Keratinocyte (primary cell): ENCODE data around the gene CCDC38. TPM values are rescaled to one million over a fixed set of nuclear protein-coding genes. Genes with fewer than 3 reads are reported as not detected.

Experiments used
- DNase-seq: peaks from one replicate; pipeline ENCODE4 v3.0.0-alpha.2; 2011; ENCODE audit warnings: low read depth, missing footprints, low spot score
- FAIRE-seq: peaks from 2 replicates; lab custom pipeline; 2011; peaks lifted over from hg19 to GRCh38; lab: Jason Lieb, UNC
- H2AFZ ChIP-seq: 2 replicates; pipeline ENCODE4 v1.6.0; 2012; ENCODE audit warnings: low read length, control low read depth, inconsistent platforms; ENCODE audit not compliant: control insufficient read depth
- H3K27ac ChIP-seq: 2 replicates; pipeline ENCODE4 v1.5.1; 2011; ENCODE audit warnings: low read length; ENCODE audit not compliant: control insufficient read depth, insufficient read depth
- H3K27me3 ChIP-seq: 3 replicates; pipeline ENCODE4 v1.6.0; 2011; ENCODE audit warnings: low read length; ENCODE audit not compliant: control insufficient read depth, insufficient read depth; ENCODE audit errors: extremely low read depth
- H3K36me3 ChIP-seq, 2 experiments: 2 replicates in 1 of 2; 3 replicates in 1 of 2; pipeline ENCODE4 v1.5.1; 2011; ENCODE audit warnings: low read length in 2 of 2, mild to moderate bottlenecking in 1 of 2; ENCODE audit not compliant: control insufficient read depth in 2 of 2, insufficient read depth in 2 of 2; ENCODE audit errors: extremely low read depth in 1 of 2
- H3K4me1 ChIP-seq: 3 replicates; pipeline ENCODE4 v1.5.1; 2011; ENCODE audit warnings: low read length; ENCODE audit not compliant: control insufficient read depth, insufficient read depth; ENCODE audit errors: extremely low read depth
- H3K4me2 ChIP-seq: 3 replicates; pipeline ENCODE4 v1.6.0; 2011; ENCODE audit warnings: low read depth, low read length; ENCODE audit not compliant: control insufficient read depth, insufficient read depth; ENCODE audit errors: extremely low read depth
- H3K4me3 ChIP-seq, 3 experiments: fragments of 200-600 bp in 1 of 3; sonication (generic) in 1 of 3; 2 replicates in 2 of 3; 3 replicates in 1 of 3; pipeline ENCODE4 v1.5.1; 2011 to 2016; ENCODE audit warnings: low read length in 3 of 3, mild to moderate bottlenecking in 3 of 3, control low read depth in 2 of 3, inconsistent platforms in 1 of 3, low read depth in 1 of 3, mixed read lengths in 1 of 3, mixed run types in 1 of 3, moderate library complexity in 1 of 3; ENCODE audit not compliant: control insufficient read depth in 2 of 3, insufficient read depth in 2 of 3; ENCODE audit errors: extremely low read depth in 1 of 3
- H3K79me2 ChIP-seq: 2 replicates; pipeline ENCODE4 v1.6.0; 2012; ENCODE audit warnings: low read length; ENCODE audit not compliant: control insufficient read depth, insufficient read depth
- H3K9ac ChIP-seq: 3 replicates; pipeline ENCODE4 v1.6.0; 2011; ENCODE audit warnings: low read length; ENCODE audit not compliant: control insufficient read depth, insufficient read depth; ENCODE audit errors: extremely low read depth
- H3K9me1 ChIP-seq: 3 replicates; pipeline ENCODE4 v1.6.0; 2011; ENCODE audit warnings: low read length; ENCODE audit not compliant: control insufficient read depth, insufficient read depth; ENCODE audit errors: extremely low read depth
- H3K9me3 ChIP-seq: 2 replicates; pipeline ENCODE4 v1.5.1; 2012; ENCODE audit warnings: low read depth, low read length; ENCODE audit not compliant: control insufficient read depth
- H4K20me1 ChIP-seq: 3 replicates; pipeline ENCODE4 v1.6.0; 2011; ENCODE audit warnings: low read length; ENCODE audit not compliant: control insufficient read depth, insufficient read depth; ENCODE audit errors: extremely low read depth
- EZH2 ChIP-seq: IDR thresholded peaks from one replicate; pipeline ENCODE4 v1.6.1; 2012; ENCODE audit warnings: inconsistent platforms, mild to moderate bottlenecking, low read length, moderate library complexity
- dilution Hi-C: fragments of 300-500 bp; cut with MboI; formaldehyde crosslinking; loops from one replicate; pipeline ENCODE4 v1.7.0; 2020; ENCODE audit warnings: low sequenced_read_pairs; ENCODE audit not compliant: extremely low pct_ligation_motif_present
- polyA plus RNA-seq, 5 experiments: library from polyadenylated mRNA; depleted of rRNA in 3 of 5; stranded (reverse) in 3 of 5; stranded (forward) in 1 of 5; unstranded in 1 of 5; fragments of >200 nt; gene quantifications; 1 replicate in 1 of 5; 2 replicates in 3 of 5; 3 replicates in 1 of 5; pipeline versions ENCODE4 v1.2.1 to v1.2.3, GENCODE V29; 2011 to 2012; ENCODE audit warnings: missing spikeins in 2 of 5, low read depth in 1 of 5, low replicate concordance in 1 of 5
- TF ChIP-seq, protein P1 (sequence below), 3 experiments: IDR thresholded peaks in 1 of 3; conservative IDR thresholded peaks in 1 of 3; optimal IDR thresholded peaks in 1 of 3; 2 replicates in 2 of 3; 3 replicates in 1 of 3; pipeline versions ENCODE3 to v1.5.1; 2011; ENCODE audit warnings: low read length in 3 of 3, mild to moderate bottlenecking in 3 of 3, moderate library complexity in 2 of 3, control low read depth in 1 of 3, inconsistent platforms in 1 of 3; ENCODE audit not compliant: insufficient read depth in 2 of 3; ENCODE audit errors: extremely low read depth in 1 of 3

The CCDC38 gene
- polyA plus RNA-seq, 1 donor (not counting 4 experiments of a cell fraction or from before 2014, with no cell fraction given) = 0.04 TPM

DNA sequence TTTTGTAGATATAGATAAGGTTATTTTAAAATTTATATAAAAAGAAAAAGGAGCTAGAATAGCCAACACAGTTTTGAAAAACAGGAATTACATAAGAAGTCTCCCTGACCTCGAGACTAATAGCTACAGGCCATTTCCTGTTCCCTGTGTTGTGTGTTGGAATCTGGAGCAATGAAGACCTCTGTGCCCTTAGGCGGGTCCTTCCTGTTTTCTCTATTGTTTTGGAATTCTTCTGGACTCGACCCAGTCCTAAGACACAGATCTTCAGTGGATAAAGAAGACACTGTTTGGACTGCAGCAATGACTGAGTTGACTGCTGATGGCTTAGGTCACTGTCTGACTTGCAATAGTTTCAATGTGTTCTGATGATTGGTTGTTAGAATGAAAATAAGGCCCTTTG lies 57.4 kb downstream of the CCDC38 start:
- TF ChIP-seq EZH2 = no peak
- TF ChIP-seq, protein P1, sequence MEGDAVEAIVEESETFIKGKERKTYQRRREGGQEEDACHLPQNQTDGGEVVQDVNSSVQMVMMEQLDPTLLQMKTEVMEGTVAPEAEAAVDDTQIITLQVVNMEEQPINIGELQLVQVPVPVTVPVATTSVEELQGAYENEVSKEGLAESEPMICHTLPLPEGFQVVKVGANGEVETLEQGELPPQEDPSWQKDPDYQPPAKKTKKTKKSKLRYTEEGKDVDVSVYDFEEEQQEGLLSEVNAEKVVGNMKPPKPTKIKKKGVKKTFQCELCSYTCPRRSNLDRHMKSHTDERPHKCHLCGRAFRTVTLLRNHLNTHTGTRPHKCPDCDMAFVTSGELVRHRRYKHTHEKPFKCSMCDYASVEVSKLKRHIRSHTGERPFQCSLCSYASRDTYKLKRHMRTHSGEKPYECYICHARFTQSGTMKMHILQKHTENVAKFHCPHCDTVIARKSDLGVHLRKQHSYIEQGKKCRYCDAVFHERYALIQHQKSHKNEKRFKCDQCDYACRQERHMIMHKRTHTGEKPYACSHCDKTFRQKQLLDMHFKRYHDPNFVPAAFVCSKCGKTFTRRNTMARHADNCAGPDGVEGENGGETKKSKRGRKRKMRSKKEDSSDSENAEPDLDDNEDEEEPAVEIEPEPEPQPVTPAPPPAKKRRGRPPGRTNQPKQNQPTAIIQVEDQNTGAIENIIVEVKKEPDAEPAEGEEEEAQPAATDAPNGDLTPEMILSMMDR (optimal IDR thresholded peaks at IDR 0.05 in 1 of 3, IDR thresholded peaks at IDR 0.05 in 1 of 3, conservative IDR thresholded peaks at IDR 0.05 in 1 of 3; ENCODE audit: extremely low read depth in 1 of 3, insufficient read depth in 2 of 3, low read length in 3 of 3) = no peak
- DNase-seq = no peak
- Histone ChIP-seq H3K27me3 (no peaks in the 10 kb centered on the region), H3K4me1 (no peaks in the 10 kb centered on the region), H3K36me3 (no peaks in the 10 kb centered on the region), H3K9ac (no peak overlapping the region), H3K9me3 (no peaks in the 10 kb centered on the region), H2AFZ (no peak overlapping the region), H3K27ac (no peak overlapping the region), H3K4me2 (no peak overlapping the region), H3K9me1 (no peaks in the 10 kb centered on the region), H3K4me3 (no peak overlapping the region), H4K20me1 (no peaks in the 10 kb centered on the region), H3K79me2 (no peaks in the 10 kb centered on the region)
- dilution Hi-C loops = no loop called here
- no peak for FAIRE-seq

DNA sequence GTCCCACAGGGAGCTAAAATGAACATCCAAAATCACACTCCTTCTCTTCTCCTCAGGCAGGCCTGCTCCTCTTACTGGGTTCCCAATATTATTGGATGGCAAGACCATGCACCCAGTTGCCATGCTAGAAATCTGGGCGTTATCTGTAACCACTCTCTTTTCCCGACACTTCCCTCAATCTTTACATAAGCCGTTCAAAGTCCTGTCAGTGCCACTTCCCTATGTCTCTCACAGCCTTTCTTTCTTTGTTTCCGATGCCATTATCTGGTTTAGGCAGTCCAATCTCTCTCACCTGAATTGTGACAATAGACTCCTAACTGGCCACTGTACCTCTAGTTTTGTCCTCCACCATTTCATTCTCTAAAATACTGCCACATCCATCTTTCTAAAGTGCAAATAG lies 59.5 kb downstream of the CCDC38 start:
- no peak overlapping the region for H3K4me2 ChIP-seq
- no peak overlapping the region for H3K4me3 ChIP-seq
- H3K9me1 ChIP-seq = no peaks in the 10 kb centered on the region
- dilution Hi-C loops = no loop called here
- TF ChIP-seq, protein P1 (optimal IDR thresholded peaks at IDR 0.05 in 1 of 3, IDR thresholded peaks at IDR 0.05 in 1 of 3, conservative IDR thresholded peaks at IDR 0.05 in 1 of 3; ENCODE audit: extremely low read depth in 1 of 3, insufficient read depth in 2 of 3, low read length in 3 of 3) = no peak
- no peaks in the 10 kb centered on the region for H4K20me1 ChIP-seq
- no peak overlapping the region for H3K9ac ChIP-seq
- no peaks in the 10 kb centered on the region for H3K9me3 ChIP-seq
- H3K79me2 ChIP-seq = no peaks in the 10 kb centered on the region
- H3K27ac ChIP-seq = no peak overlapping the region
- no peaks in the 10 kb centered on the region for H3K36me3 ChIP-seq
- FAIRE-seq = no peak
- DNase-seq = no peak
- H3K27me3 ChIP-seq = no peaks in the 10 kb centered on the region
- H3K4me1 ChIP-seq = peaks cover 1% of the 10 kb centered on the region
- no peak overlapping the region for H2AFZ ChIP-seq
